Peyer's patch (tissue), 4 donors: ENCODE results near the gene ZNF710. TPM values are rescaled to one million over a fixed set of nuclear protein-coding genes. Genes with fewer than 3 reads are reported as not detected.

Source experiments
- DNase-seq, 3 donors: peaks; one replicate each; pipeline ENCODE4 v3.0.0-alpha.2; 2017 to 2019
- H3K27ac ChIP-seq, 4 donors: fragments of 200-600 bp; sonication (generic); one replicate each; pipeline ENCODE4 v1.5.1; 2016 to 2019
- H3K27me3 ChIP-seq, 2 donors: fragments of 200-600 bp; sonication (generic); one replicate each; pipeline ENCODE4 v1.5.1; 2019
- H3K36me3 ChIP-seq, 3 donors: fragments of 200-600 bp; sonication (generic); one replicate each; pipeline ENCODE4 v1.5.1; 2016 to 2019
- H3K4me1 ChIP-seq, 4 donors: fragments of 200-600 bp; sonication (generic); one replicate each; pipeline ENCODE4 v1.5.1; 2016 to 2019
- H3K4me3 ChIP-seq, 4 donors: fragments of 200-600 bp; sonication (generic); 1 replicate in 3 of 4; 2 replicates in 1 of 4; pipeline ENCODE4 v1.5.1; 2016 to 2019; ENCODE audit warnings: mild to moderate bottlenecking in 1 of 4
- H3K9me3 ChIP-seq, 4 donors: fragments of 200-600 bp; sonication (generic); one replicate each; pipeline ENCODE4 v1.5.1; 2016 to 2019; ENCODE audit warnings: mild to moderate bottlenecking in 1 of 4
- POLR2A ChIP-seq, 2 donors: fragments of 450-650 bp; IDR thresholded peaks; one replicate each; pipeline ENCODE4 v1.5.1; 2017; ENCODE audit warnings: antibody characterized with exemption in 2 of 2, mild to moderate bottlenecking in 2 of 2, moderate library complexity in 2 of 2
- total RNA-seq, 4 donors: library from RNA; depleted of rRNA; stranded (reverse); fragments of >200 nt; gene quantifications; one replicate each; pipeline ENCODE4 v1.1.0, GENCODE V29; 2016
- TF ChIP-seq, protein P1 (sequence below), 6 experiments: fragments of 450-650 bp in 4 of 6; fragments of 200-600 bp in 2 of 6; sonication (generic) in 1 of 6; IDR thresholded peaks; one replicate each; pipeline ENCODE4 v1.5.1; 2017 to 2019; ENCODE audit warnings: antibody characterized with exemption in 6 of 6, mild to moderate bottlenecking in 3 of 6, moderate library complexity in 1 of 6

Gene ZNF710
- total RNA-seq, 4 donors from 2014 or later: 19.8 to 31.3 (median 23.2) TPM

DNA sequence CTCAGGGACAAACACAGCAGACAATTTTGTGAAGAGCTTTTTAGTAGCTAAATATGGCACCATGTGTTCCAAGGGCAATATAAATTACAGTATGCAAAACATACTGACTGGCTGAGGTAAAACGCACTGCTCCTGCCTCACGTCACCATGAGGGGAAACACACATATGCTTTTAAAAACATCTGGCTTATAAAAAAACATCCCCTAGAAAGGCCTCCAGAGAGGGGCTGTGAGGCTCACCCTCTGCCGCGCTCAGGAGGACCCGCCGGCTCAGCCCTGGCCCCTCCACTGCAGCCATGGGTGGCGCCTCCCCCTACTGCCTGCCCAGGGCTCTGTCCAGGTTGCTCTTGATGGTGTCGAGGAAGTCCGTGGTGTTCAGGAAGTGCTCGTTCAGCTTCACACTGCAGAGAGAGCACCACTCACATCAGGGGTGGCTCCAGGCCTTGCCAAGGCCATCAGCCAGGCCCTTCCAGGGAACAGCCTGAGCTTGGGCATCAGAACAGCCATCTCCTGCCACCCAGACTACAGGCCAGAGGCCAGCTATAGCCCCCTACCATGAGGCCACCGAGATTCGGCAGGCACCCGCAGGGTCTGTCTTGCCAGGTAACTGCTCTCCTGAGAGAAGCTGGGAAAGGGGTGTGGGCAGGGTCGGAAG is 83.0 kb downstream of the ZNF710 start:
- H3K27me3 ChIP-seq: no peaks in the 10 kb centered on the region
- no peak for DNase-seq
- no peak overlapping the region for H3K4me3 ChIP-seq
- TF ChIP-seq POLR2A (IDR thresholded peaks at IDR 0.05): no peak
- TF ChIP-seq, protein P1, sequence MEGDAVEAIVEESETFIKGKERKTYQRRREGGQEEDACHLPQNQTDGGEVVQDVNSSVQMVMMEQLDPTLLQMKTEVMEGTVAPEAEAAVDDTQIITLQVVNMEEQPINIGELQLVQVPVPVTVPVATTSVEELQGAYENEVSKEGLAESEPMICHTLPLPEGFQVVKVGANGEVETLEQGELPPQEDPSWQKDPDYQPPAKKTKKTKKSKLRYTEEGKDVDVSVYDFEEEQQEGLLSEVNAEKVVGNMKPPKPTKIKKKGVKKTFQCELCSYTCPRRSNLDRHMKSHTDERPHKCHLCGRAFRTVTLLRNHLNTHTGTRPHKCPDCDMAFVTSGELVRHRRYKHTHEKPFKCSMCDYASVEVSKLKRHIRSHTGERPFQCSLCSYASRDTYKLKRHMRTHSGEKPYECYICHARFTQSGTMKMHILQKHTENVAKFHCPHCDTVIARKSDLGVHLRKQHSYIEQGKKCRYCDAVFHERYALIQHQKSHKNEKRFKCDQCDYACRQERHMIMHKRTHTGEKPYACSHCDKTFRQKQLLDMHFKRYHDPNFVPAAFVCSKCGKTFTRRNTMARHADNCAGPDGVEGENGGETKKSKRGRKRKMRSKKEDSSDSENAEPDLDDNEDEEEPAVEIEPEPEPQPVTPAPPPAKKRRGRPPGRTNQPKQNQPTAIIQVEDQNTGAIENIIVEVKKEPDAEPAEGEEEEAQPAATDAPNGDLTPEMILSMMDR (IDR thresholded peaks at IDR 0.05): no peak
- no peaks in the 10 kb centered on the region for H3K9me3 ChIP-seq
- H3K36me3 ChIP-seq: peaks cover 0 to 79% (median 0%) of the 10 kb centered on the region in 3 donors
- no peak overlapping the region for H3K27ac ChIP-seq
- H3K4me1 ChIP-seq: peaks cover 0 to 4% (median 0%) of the 10 kb centered on the region in 4 donors

DNA sequence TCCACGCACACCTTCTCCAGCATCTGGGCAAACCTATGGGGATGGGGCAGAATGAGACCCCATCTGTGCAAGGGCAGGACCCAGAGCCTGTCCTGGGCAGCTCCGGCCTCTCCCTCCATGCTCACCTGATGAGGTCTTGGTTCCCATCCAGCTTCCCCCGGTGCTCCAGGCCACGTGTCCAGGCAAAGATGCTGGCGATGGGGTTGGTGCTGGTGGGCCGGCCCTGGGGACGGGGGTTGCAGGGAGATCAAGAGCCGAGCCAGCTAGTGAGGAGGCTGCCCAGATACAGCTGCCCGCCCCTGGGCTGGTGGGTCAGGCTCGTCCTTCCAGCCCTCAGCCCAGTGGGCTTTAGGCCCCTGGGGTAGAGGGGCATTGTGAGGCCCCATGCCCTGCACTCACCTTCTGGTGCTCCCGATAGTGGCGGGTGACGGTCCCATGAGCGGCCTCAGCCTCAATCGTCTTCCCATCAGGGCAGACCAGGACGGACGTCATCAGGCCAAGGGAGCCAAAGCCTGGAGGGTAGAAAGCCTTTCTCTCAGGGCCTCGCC is 83.8 kb downstream of the ZNF710 start:
- Histone ChIP-seq H3K4me3 (no peak overlapping the region), H3K27me3 (no peaks in the 10 kb centered on the region), H3K27ac (no peak overlapping the region), H3K4me1 (peaks cover 0 to 4% (median 0%) of the 10 kb centered on the region in 4 donors), H3K36me3 (peaks cover 0 to 79% (median 0%) of the 10 kb centered on the region in 3 donors), H3K9me3 (no peaks in the 10 kb centered on the region)
- no peak for TF ChIP-seq POLR2A (IDR thresholded peaks at IDR 0.05)
- TF ChIP-seq, protein P1 (IDR thresholded peaks at IDR 0.05): no peak
- no peak for DNase-seq

DNA sequence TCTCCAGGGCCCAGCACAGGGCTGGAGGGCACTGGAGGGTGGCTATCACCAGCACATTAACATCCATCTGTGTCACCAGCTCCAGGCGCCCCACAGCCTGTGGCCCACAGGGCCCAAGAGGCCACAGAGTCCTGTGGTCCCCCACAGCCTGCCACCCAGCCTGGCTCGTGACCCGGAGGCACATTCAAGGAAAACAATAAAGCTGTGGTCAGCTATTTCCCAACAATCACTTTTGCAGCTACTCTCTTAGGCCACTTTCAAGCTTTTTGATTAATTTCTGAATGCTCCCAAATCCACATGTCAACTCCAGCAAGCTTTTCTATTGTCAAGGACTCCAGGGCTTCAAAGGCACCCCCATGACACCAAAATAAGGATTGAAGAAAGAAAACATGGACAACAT is 84.4 kb downstream of the ZNF710 start:
- peaks cover 0 to 79% (median 0%) of the 10 kb centered on the region in 3 donors for H3K36me3 ChIP-seq
- H3K27ac ChIP-seq: no peak overlapping the region
- no peak overlapping the region for H3K4me3 ChIP-seq
- TF ChIP-seq, protein P1 (IDR thresholded peaks at IDR 0.05): no peak
- no peak for TF ChIP-seq POLR2A (IDR thresholded peaks at IDR 0.05)
- no peak for DNase-seq
- no peaks in the 10 kb centered on the region for H3K27me3 ChIP-seq
- no peaks in the 10 kb centered on the region for H3K9me3 ChIP-seq
- H3K4me1 ChIP-seq: peaks cover 0 to 4% (median 0%) of the 10 kb centered on the region in 4 donors

DNA sequence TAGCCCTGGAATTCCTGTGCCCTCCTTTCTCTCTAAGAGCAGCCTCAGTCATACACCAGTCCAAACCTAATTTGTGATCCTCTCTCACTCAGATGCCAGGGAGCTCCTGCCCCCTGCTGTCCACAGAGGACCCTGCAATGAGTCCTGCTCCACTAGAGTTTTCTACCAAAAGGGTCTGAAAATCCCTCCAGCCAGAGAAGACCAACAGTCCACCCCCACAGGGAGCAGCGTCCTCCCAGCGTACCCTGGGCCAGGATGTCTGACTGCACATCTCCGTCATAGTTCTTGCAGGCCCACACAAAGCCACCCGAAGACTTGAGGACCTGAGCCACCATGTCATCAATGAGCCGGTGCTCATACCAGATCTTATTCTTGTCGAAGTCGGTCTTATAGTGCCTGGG is 85.7 kb downstream of the ZNF710 start:
- peak in 2 of 3 donors; percentile 42 to 71 for DNase-seq

DNA sequence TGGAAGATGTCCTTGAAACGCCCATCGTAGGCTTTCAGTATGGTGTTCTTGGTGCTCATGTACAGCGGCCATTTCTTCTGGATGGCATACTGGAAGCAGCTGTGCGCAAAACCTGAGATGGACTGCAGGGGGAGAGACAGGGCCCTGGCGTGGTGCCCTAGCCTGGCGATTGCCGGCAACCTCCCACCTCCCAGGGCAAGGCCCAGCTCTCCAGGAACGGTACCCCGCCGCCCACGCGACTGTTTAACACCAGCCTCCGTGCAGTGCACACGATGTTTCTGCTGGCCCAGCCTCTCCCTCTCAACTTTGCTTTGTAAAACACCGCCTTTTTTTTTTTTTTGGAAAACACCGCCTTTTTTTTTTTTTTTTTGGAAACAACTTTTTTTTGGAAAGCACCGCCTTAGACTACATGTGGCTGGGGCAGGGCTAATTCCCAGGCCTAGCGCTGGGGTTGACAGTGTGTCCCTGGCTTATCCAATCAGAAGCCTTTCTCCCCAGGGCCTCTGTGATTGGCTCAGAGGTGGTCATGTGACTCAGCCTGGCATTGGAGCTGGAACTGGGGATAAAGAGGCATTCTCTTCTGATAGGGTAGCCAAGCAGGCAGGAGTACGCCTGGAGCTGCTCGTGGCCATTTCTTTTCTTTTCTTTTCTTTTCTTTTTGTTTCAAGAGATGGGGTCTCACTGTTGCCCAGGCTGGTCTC is 86.5 kb downstream of the ZNF710 start:
- Histone ChIP-seq H3K27me3 (no peaks in the 10 kb centered on the region), H3K36me3 (peaks cover 0 to 70% (median 0%) of the 10 kb centered on the region in 3 donors), H3K9me3 (no peaks in the 10 kb centered on the region), H3K4me3 (no peak overlapping the region), H3K27ac (no peak overlapping the region), H3K4me1 (no peaks in the 10 kb centered on the region)
- no peak for DNase-seq
- TF ChIP-seq, protein P1 (IDR thresholded peaks at IDR 0.05): peak in 3 of 6 experiments; percentile 20 to 22 (median 21)
- TF ChIP-seq POLR2A (IDR thresholded peaks at IDR 0.05): no peak

More for the DNA sequence above, 85.7 kb downstream of the ZNF710 start:
- peaks cover 0 to 4% (median 0%) of the 10 kb centered on the region in 4 donors for H3K4me1 ChIP-seq
- H3K27me3 ChIP-seq: no peaks in the 10 kb centered on the region
- no peaks in the 10 kb centered on the region for H3K9me3 ChIP-seq
- H3K4me3 ChIP-seq: no peak overlapping the region
- H3K36me3 ChIP-seq: peaks cover 0 to 77% (median 0%) of the 10 kb centered on the region in 3 donors
- TF ChIP-seq POLR2A (IDR thresholded peaks at IDR 0.05): no peak
- TF ChIP-seq, protein P1 (IDR thresholded peaks at IDR 0.05): peak; percentile 27 to 68 (median 62)
- H3K27ac ChIP-seq: no peak overlapping the region
